VCaP (cell line): Measurements from ENCODE around the gene TSC22D2.
A peak's percentile ranks its signal among the peaks of the same experiment; 100 is the strongest.
"Not testable (repeated sequence)": the region's sequence is repeated elsewhere in the genome, so short reads cannot be mapped to it uniquely, and the experiment has no call there.

Experiments used
- H3K27ac ChIP-seq: fragments of 450-650 bp; 2 replicates; pipeline ENCODE4 v1.5.1; 2017
- CTCF ChIP-seq: fragments of 450-650 bp; conservative IDR thresholded peaks from 2 replicates; pipeline ENCODE4 v1.5.1; 2017; ENCODE audit warnings: mild to moderate bottlenecking, moderate library complexity

The TSC22D2 gene

DNA sequence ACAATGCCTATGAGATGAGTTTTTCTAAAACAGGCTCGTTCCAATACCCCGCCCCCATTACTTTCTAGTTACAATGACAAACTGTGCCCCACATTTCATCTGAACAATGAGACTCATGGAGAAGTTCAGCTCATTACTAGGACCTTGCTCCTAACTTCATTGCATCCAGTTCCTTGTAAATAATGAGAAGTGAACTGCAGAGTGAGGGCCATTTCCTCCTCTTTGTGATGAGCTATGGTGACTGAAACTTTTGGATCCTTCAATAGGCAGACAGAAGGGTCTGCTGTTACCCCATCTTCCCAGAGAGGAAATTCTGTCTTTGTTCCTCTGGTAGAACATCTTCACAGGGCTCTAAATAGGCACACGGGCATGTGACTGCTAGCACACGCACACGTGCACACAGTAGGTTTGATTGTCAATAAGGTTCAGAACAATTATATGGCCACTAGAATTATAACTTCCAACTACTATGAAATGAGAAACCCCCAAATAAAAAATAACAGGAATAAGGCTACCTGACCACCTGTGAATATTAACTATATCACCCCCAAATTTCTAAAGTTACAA is 86.4 kb downstream of the TSC22D2 start:
- TF ChIP-seq CTCF: no peak
- H3K27ac ChIP-seq: no peak overlapping the region

GRCh38 chr3:150495149-150495548 is 87.1 kb downstream of the TSC22D2 start:
- no peak for TF ChIP-seq CTCF
- no peak overlapping the region for H3K27ac ChIP-seq

GRCh38 chr3:150495563-150496168 is 87.6 kb downstream of the TSC22D2 start:
- TF ChIP-seq CTCF: peak; percentile 79
- no peak overlapping the region for H3K27ac ChIP-seq

GRCh38 chr3:150497956-150498355 is 89.9 kb downstream of the TSC22D2 start:
- TF ChIP-seq CTCF: no peak
- no peak overlapping the region for H3K27ac ChIP-seq

GRCh38 chr3:150500960-150501359 is 92.9 kb downstream of the TSC22D2 start:
- H3K27ac ChIP-seq: not testable (repeated sequence)

DNA sequence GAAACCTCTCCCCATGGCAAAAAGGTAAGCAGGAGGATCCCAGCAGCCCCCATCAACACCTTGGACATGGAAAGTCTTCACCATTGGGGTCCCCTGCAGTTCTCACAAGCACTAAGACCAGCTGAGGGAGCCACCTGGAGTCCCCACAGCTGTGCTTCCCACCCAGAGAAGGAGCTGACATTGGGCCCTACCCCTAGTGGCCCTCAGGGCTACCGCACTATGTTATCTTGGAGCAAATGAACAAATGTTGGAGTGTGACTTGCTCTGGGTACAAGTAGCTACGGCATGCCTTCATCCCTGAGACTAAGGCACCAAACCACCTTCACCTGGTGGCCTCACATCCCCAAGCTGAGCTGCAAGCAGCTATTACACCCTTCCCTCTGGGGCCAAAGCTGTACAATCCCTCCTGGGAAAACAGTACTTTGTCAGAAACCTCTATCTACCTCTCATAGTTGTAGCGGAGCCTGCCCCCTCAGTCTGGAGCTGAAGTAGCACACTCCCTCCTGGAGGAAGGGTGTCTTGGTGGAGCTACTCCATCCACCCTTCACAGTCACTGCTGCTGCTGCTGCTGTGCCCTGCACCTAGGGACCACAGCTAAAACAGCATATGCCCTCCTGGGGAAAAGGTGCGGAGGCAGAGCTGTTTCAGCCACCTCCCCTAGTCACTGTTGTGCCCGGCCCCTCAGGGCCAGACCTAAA is 95.5 kb downstream of the TSC22D2 start:
- H3K27ac ChIP-seq: no peak overlapping the region
- TF ChIP-seq CTCF: no peak

DNA sequence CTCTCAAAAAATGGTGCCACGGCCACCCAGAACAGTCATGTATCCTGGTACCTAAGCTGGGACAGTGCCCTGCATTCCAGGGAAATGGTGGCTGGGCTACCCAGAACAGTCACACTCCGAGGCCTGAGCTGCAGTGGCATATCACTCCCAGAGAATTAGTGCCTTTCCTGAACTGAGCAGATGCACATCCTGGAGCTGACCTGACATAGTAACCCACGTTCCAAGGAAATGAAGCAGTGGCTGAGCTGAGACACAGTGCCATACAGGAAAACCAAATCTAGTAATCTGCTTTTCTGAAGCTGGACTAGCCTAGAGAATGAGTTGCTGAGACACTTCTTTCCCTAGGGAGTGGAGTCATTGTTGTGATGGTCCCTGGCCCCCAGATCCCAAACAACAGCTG is 96.4 kb downstream of the TSC22D2 start:
- TF ChIP-seq CTCF: no peak
- no peak overlapping the region for H3K27ac ChIP-seq

DNA sequence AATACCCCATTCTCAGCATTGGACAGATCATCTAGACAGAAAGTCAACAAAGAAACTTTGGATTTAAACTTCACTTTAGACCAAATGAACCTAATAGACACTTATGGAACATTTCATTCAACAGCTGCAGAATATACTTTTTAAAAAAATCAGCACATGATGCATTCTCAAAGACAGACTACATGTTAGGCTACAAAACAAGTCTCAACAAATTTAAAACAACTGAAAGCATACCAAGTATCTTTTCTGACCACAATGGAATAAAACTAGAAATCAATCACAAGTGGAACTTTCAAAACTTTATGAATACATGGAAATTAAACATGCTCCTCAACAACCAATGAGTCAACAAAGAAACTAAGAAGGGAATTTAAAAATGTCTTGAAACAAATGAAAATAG is 100.3 kb downstream of the TSC22D2 start:
- TF ChIP-seq CTCF: no peak
- H3K27ac ChIP-seq: no peak overlapping the region
